Neutrophil (primary cell): ENCODE data around the gene FUZ.

Experiments used
- H3K27ac ChIP-seq: fragments of 200-600 bp; sonication (generic); 2 replicates; pipeline ENCODE4 v1.5.1; 2016; ENCODE audit warnings: mild to moderate bottlenecking, moderate library complexity
- H3K27me3 ChIP-seq: fragments of 200-600 bp; sonication (generic); 2 replicates; pipeline ENCODE4 v1.6.0; 2016; ENCODE audit warnings: mild to moderate bottlenecking
- H3K36me3 ChIP-seq: fragments of 200-600 bp; sonication (generic); 2 replicates; pipeline ENCODE4 v1.5.1; 2017
- H3K4me1 ChIP-seq, 2 experiments: fragments of 200-600 bp in 1 of 2; sonication (generic) in 1 of 2; 1 replicate in 1 of 2; 2 replicates in 1 of 2; pipeline versions ENCODE4 v1.5.1 to v1.6.1; 2013 to 2016; ENCODE audit warnings: low read depth in 1 of 2, low read length in 1 of 2, mild to moderate bottlenecking in 1 of 2, moderate library complexity in 1 of 2; ENCODE audit not compliant: control insufficient read depth in 1 of 2, insufficient read depth in 1 of 2
- H3K4me3 ChIP-seq, 2 experiments: fragments of 200-600 bp in 1 of 2; sonication (generic) in 1 of 2; 1 replicate in 1 of 2; 2 replicates in 1 of 2; pipeline ENCODE4 v1.5.1; 2013 to 2016; ENCODE audit warnings: low read depth in 1 of 2, low read length in 1 of 2, mild to moderate bottlenecking in 1 of 2, moderate library complexity in 1 of 2
- H3K9me3 ChIP-seq: fragments of 200-600 bp; sonication (generic); 2 replicates; pipeline ENCODE4 v1.5.1; 2016
- TF ChIP-seq, protein P1 (sequence below): fragments of 200-600 bp; sonication (generic); IDR thresholded peaks from 2 replicates; pipeline ENCODE4 v1.5.1; 2016; ENCODE audit warnings: antibody characterized with exemption

Gene FUZ

GRCh38 chr19:49795615-49796014, 17.5 kb downstream of the FUZ start:
- TF ChIP-seq, protein P1, sequence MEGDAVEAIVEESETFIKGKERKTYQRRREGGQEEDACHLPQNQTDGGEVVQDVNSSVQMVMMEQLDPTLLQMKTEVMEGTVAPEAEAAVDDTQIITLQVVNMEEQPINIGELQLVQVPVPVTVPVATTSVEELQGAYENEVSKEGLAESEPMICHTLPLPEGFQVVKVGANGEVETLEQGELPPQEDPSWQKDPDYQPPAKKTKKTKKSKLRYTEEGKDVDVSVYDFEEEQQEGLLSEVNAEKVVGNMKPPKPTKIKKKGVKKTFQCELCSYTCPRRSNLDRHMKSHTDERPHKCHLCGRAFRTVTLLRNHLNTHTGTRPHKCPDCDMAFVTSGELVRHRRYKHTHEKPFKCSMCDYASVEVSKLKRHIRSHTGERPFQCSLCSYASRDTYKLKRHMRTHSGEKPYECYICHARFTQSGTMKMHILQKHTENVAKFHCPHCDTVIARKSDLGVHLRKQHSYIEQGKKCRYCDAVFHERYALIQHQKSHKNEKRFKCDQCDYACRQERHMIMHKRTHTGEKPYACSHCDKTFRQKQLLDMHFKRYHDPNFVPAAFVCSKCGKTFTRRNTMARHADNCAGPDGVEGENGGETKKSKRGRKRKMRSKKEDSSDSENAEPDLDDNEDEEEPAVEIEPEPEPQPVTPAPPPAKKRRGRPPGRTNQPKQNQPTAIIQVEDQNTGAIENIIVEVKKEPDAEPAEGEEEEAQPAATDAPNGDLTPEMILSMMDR = no peak
- Histone ChIP-seq H3K36me3 (peaks cover 100% of the 10 kb centered on the region), H3K27me3 (no peaks in the 10 kb centered on the region), H3K9me3 (no peaks in the 10 kb centered on the region), H3K4me3 (no peak overlapping the region), H3K4me1 (no peaks in the 10 kb centered on the region), H3K27ac (no peak overlapping the region)

- Histone ChIP-seq H3K36me3 (peaks cover 97% of the 10 kb centered on the region), H3K4me3 (no peak overlapping the region), H3K27ac (no peak overlapping the region), H3K4me1 (no peaks in the 10 kb centered on the region), H3K27me3 (no peaks in the 10 kb centered on the region), H3K9me3 (no peaks in the 10 kb centered on the region)
- TF ChIP-seq, protein P1 = no peak
These were observed 19.6 kb downstream of the FUZ start for GRCh38 chr19:49793561-49793840.

GRCh38 chr19:49792829-49793560, 20.1 kb downstream of the FUZ start:
- Histone ChIP-seq H3K4me1 (no peaks in the 10 kb centered on the region), H3K4me3 (no peak overlapping the region), H3K27me3 (no peaks in the 10 kb centered on the region), H3K27ac (no peak overlapping the region), H3K9me3 (no peaks in the 10 kb centered on the region), H3K36me3 (peaks cover 97% of the 10 kb centered on the region)
- TF ChIP-seq, protein P1 = no peak

GRCh38 chr19:49791776-49792445, 21.2 kb downstream of the FUZ start:
- H3K27me3 ChIP-seq = no peaks in the 10 kb centered on the region
- H3K27ac ChIP-seq = no peak overlapping the region
- peaks cover 94% of the 10 kb centered on the region for H3K36me3 ChIP-seq
- no peak overlapping the region for H3K4me3 ChIP-seq
- TF ChIP-seq, protein P1 = no peak
- no peaks in the 10 kb centered on the region for H3K9me3 ChIP-seq
- no peaks in the 10 kb centered on the region for H3K4me1 ChIP-seq

DNA sequence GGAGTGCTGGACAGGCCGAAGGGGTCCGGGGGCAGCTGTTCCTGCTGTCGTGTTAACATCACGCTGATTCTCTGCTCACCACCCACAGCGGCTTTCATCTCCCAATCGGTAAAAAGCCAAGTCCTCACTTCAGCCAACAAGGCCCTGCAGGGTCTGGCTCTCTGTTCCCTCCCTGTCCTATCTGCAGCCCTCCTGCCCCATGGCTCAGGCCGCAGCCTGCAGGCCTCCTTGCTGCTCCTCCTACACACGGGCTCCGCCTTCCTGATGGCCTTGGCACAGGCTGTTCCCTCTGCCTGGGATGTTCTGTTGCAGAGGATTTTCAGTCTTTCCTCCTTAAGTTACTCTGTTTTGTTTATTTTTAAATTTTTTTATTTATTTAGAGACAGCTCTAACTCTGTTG, 22.2 kb downstream of the FUZ start:
- H3K4me1 ChIP-seq = no peaks in the 10 kb centered on the region
- no peak overlapping the region for H3K27ac ChIP-seq
- no peaks in the 10 kb centered on the region for H3K27me3 ChIP-seq
- peaks cover 94% of the 10 kb centered on the region for H3K36me3 ChIP-seq
- H3K9me3 ChIP-seq = no peaks in the 10 kb centered on the region
- TF ChIP-seq, protein P1 = no peak
- no peak overlapping the region for H3K4me3 ChIP-seq
